HepG2 (cell line): ENCODE results near the gene LINGO1. TPM values are rescaled to one million over a fixed set of nuclear protein-coding genes. Genes with fewer than 3 reads are reported as not detected.

Experiments
- ATAC-seq: fragments of 200-7000 bp; cut with Tn5 transposase; 3 replicates; pipeline ENCODE4 v1.9.1; 2020; ENCODE audit warnings: mild to moderate bottlenecking, moderate library complexity
- BruUV-seq: library from RNA; stranded (reverse); fragments of 400-500 nt; replicated peaks from 2 replicates; lab custom pipeline; 2021; lab: Mats Ljungman, UMichigan
- CTCF ChIA-PET: fragments of 300-600 bp; formaldehyde crosslinking; extraction: SDS; loops from one replicate; lab custom pipeline; 2021; ENCODE audit warnings: low total read pairs, inconsistent platforms, low intra/inter-chr PET ratio; lab: Yijun Ruan, JAX
- POLR2A ChIA-PET: fragments of 350-600 bp; sonication (Branson Sonifier 250); formaldehyde crosslinking; loops from one replicate; lab custom pipeline; 2020; ENCODE audit warnings: antibody characterized with exemption, inconsistent platforms; lab: Yijun Ruan, JAX
- DNase-seq: peaks from one replicate; pipeline ENCODE4 v3.0.0-alpha.2; 2015; ENCODE audit warnings: low spot score
- FAIRE-seq: peaks from 3 replicates; lab custom pipeline; 2011; peaks lifted over from hg19 to GRCh38; lab: Jason Lieb, UNC
- H2AFZ ChIP-seq: one replicate; pipeline ENCODE4 v1.6.1; 2011; ENCODE audit warnings: low read length, inconsistent platforms
- H3K27ac ChIP-seq: fragments of 300-600 bp; 3 replicates; pipeline ENCODE4 v1.8.0; 2011; ENCODE audit warnings: mixed run types, mild to moderate bottlenecking, mixed read lengths, low read length, inconsistent platforms; ENCODE audit not compliant: insufficient read depth; ENCODE audit errors: extremely low read length
- H3K27me3 ChIP-seq, 2 experiments: fragments of 200-600 bp in 1 of 2; 2 replicates in 1 of 2; 3 replicates in 1 of 2; pipeline versions ENCODE4 v1.6.0 to v1.8.0; 2011; ENCODE audit warnings: low read length in 2 of 2, mild to moderate bottlenecking in 2 of 2, moderate library complexity in 2 of 2, inconsistent platforms in 1 of 2; ENCODE audit not compliant: insufficient read depth in 2 of 2, control insufficient read depth in 1 of 2
- H3K36me3 ChIP-seq, 2 experiments: fragments of 200-600 bp in 1 of 2; replicated peaks in 1 of 2; 2 replicates in 1 of 2; 3 replicates in 1 of 2; pipeline versions ENCODE4 v1.5.1 to v1.8.0; 2011; ENCODE audit warnings: low read length in 2 of 2, inconsistent platforms in 1 of 2; ENCODE audit not compliant: insufficient read depth in 2 of 2, control insufficient read depth in 1 of 2
- H3K4me1 ChIP-seq: 2 replicates; pipeline ENCODE4 v1.5.1; 2012; ENCODE audit warnings: low read length, inconsistent platforms; ENCODE audit not compliant: insufficient read depth
- H3K4me2 ChIP-seq: 2 replicates; pipeline ENCODE4 v1.6.0; 2011; ENCODE audit warnings: low read depth, low read length, inconsistent platforms
- H3K4me3 ChIP-seq, 3 experiments: fragments of 200-600 bp in 1 of 3; sonication (generic), shearing (Covaris generic) in 1 of 3; replicated peaks in 1 of 3; 2 replicates each; pipeline ENCODE4 v1.5.1; 2011 to 2016; ENCODE audit warnings: low read length in 3 of 3, inconsistent platforms in 2 of 3, low read depth in 2 of 3, mild to moderate bottlenecking in 2 of 3, control low read depth in 1 of 3, mixed read lengths in 1 of 3; ENCODE audit not compliant: insufficient read depth in 1 of 3
- H3K79me2 ChIP-seq: one replicate; pipeline ENCODE4 v1.6.1; 2011; ENCODE audit warnings: low read length, inconsistent platforms; ENCODE audit not compliant: insufficient read depth
- H3K9ac ChIP-seq: 2 replicates; pipeline ENCODE4 v1.6.0; 2011; ENCODE audit warnings: mild to moderate bottlenecking, low read depth, low read length, inconsistent platforms; ENCODE audit not compliant: insufficient read depth
- H3K9me3 ChIP-seq: 2 replicates; pipeline ENCODE4 v1.5.1; 2012; ENCODE audit warnings: mild to moderate bottlenecking, low read length
- H4K20me1 ChIP-seq: 2 replicates; pipeline ENCODE4 v1.6.0; 2011; ENCODE audit warnings: inconsistent platforms, mild to moderate bottlenecking, low read length, moderate library complexity; ENCODE audit not compliant: insufficient read depth
- AKAP8 ChIP-seq: sonication (generic); formaldehyde crosslinking; IDR thresholded peaks from 2 replicates; pipeline ENCODE4 v1.5.1; 2020; ENCODE audit warnings: mild to moderate bottlenecking, missing genetic modification reagents
- CHD2 ChIP-seq: IDR thresholded peaks from 2 replicates; pipeline ENCODE4 v1.6.1; 2011; ENCODE audit warnings: low read depth, low read length, improper control_type of control experiment
- DNMT1 ChIP-seq: sonication (generic); formaldehyde crosslinking; IDR thresholded peaks from 2 replicates; pipeline ENCODE4 v1.5.1; 2020; ENCODE audit warnings: mild to moderate bottlenecking, missing genetic modification reagents
- HOXD1 ChIP-seq: sonication (generic); formaldehyde crosslinking; IDR thresholded peaks from 2 replicates; pipeline ENCODE4 v1.5.0; 2020; ENCODE audit warnings: missing genetic modification reagents
- KLF9 ChIP-seq: IDR thresholded peaks from 2 replicates; pipeline ENCODE4 v1.6.1; 2016; ENCODE audit warnings: low read depth
- SSRP1 ChIP-seq: IDR thresholded peaks from 2 replicates; pipeline ENCODE4 v1.6.1; 2016; ENCODE audit warnings: control low read depth
- ZHX2 ChIP-seq, 2 experiments: sonication (generic) in 1 of 2; formaldehyde crosslinking in 1 of 2; IDR thresholded peaks; 2 replicates each; pipeline versions ENCODE4 v1.6.1 to v1.9.0; 2014 to 2022; ENCODE audit warnings: antibody characterized with exemption in 1 of 2, borderline replicate concordance in 1 of 2, inconsistent platforms in 1 of 2, low read depth in 1 of 2, missing genetic modification reagents in 1 of 2
- ZNF44 ChIP-seq: sonication (generic); formaldehyde crosslinking; IDR thresholded peaks from 2 replicates; pipeline ENCODE4 v1.5.1; 2020; ENCODE audit warnings: mild to moderate bottlenecking, missing genetic modification reagents
- ZNF598 ChIP-seq: sonication (generic); formaldehyde crosslinking; IDR thresholded peaks from 2 replicates; pipeline ENCODE4 v1.5.1; 2020; ENCODE audit warnings: mild to moderate bottlenecking, missing genetic modification reagents, borderline replicate concordance
- ZNF678 ChIP-seq: sonication (generic); formaldehyde crosslinking; IDR thresholded peaks from 2 replicates; pipeline ENCODE4 v1.4.0; 2020; ENCODE audit warnings: mild to moderate bottlenecking, missing genetic modification reagents
- WGBS: methylation state at CpG from one replicate; pipeline ENCODE4 v1.1.6; 2017; ENCODE audit warnings: low lambda C conversion rate; 5-methylcytosine and 5-hydroxymethylcytosine counted together
- in situ Hi-C: cut with HindIII; loops from 2 replicates; pipeline ENCODE4 v1.10.0; 2017; ENCODE audit warnings: low pct_unique_long_range_greater_than_20kb; ENCODE audit not compliant: extremely low pct_ligation_motif_present
- intact Hi-C: fragments of 100-400 bp; cut with micrococcal nuclease; formaldehyde crosslinking; loops from one replicate; pipeline ENCODE4 v1.10.0; 2022; ENCODE audit not compliant: unreplicated experiment
- polyA plus RNA-seq, 8 experiments: library from polyadenylated mRNA; depleted of rRNA in 3 of 8; stranded (reverse) in 7 of 8; unstranded in 1 of 8; fragments of >200 nt; fragmentation: Illumina TruSeq in 4 of 8; extraction: Trizol in 4 of 8; gene quantifications; 2 replicates each; pipeline versions ENCODE4 v1.2.1 to v1.2.3, GENCODE V29; 2011 to 2016; ENCODE audit warnings: low read depth in 4 of 8, missing spikeins in 1 of 8, mixed read lengths in 1 of 8; ENCODE audit not compliant: insufficient read depth in 1 of 8
- total RNA-seq, 5 experiments: library from RNA; depleted of rRNA; stranded (reverse); fragments of >200 nt; fragmentation: Illumina TruSeq; extraction: Trizol; gene quantifications; 2 replicates each; pipeline ENCODE4 v1.2.3, GENCODE V29; 2016; ENCODE audit warnings: low read depth in 1 of 5

The LINGO1 gene
- total and polyA plus RNA-seq, 2 of the 13 experiments (the other 11 are each of a cell fraction or from before 2014, with no cell fraction given), result 0.07 TPM; not detected in 1

- no peaks in the 10 kb centered on the region for H4K20me1 ChIP-seq
- intact Hi-C loops, result loop anchor here (5.0 kb wide), 1 partner anchor 88 kb away; no protein-coding TSS in a partner anchor
- TF ChIP-seq ZNF44 (no peak), AKAP8 (no peak), ZHX2 (IDR thresholded peaks at IDR 0.05; ENCODE audit: low read depth) (no peak), ZHX2 (CRISPR knock-in tag; IDR thresholded peaks at IDR 0.05; ENCODE audit: borderline replicate concordance) (no peak), HOXD1 (no peak), CHD2 (no peak), ZNF678 (no peak), DNMT1 (CRISPR knock-in tag) (no peak), ZNF598 (CRISPR knock-in tag) (no peak), KLF9 (CRISPR knock-in tag) (no peak), SSRP1 (CRISPR knock-in tag) (no peak)
- FAIRE-seq (no peak), ATAC-seq (no peak), DNase-seq (no peak)
- no peak overlapping the region for H3K9ac ChIP-seq
- H3K4me1 ChIP-seq, result peaks cover 5% of the 10 kb centered on the region; the same call in 1 of the 2 replicates
- peaks cover 6 to 29% of the 10 kb centered on the region in 2 experiments; a peak in 4 of 5 replicates for H3K27me3 ChIP-seq
- H3K4me2 ChIP-seq, result no peak overlapping the region
- H3K36me3 ChIP-seq, result no peaks in the 10 kb centered on the region
- WGBS, result 40% methylated on average over 8 of the region's 9 CpGs
- H3K9me3 ChIP-seq, result no peaks in the 10 kb centered on the region
- H3K4me3 ChIP-seq, result no peak overlapping the region
- POLR2A ChIA-PET, result no interaction called here
- CTCF ChIA-PET, result no interaction called here
- in situ Hi-C loops, result loop anchor here (25.0 kb wide), 1 partner anchor 182 kb away; no protein-coding TSS in a partner anchor
- H3K27ac ChIP-seq, result no peak overlapping the region
- H2AFZ ChIP-seq, result no peak overlapping the region
- no TSS peak for BruUV-seq
- H3K79me2 ChIP-seq, result no peaks in the 10 kb centered on the region
These were observed 2.7 kb downstream of the LINGO1 start for GRCh38 chr15:77630056-77630455.
